Lung (tissue), 12 donors: ENCODE results near the gene DNAL4. TPM values are rescaled to one million over a fixed set of nuclear protein-coding genes. Genes with fewer than 3 reads are reported as not detected.

ENCODE experiments used
- ATAC-seq: fragments of 200-7000 bp; cut with Tn5 transposase; one replicate; pipeline ENCODE4 v1.9.1; 2020; ENCODE audit warnings: moderate number of reproducible peaks; ENCODE audit not compliant: insufficient read depth, low FRiP score
- DNase-seq, 3 donors: peaks; one replicate each; pipeline ENCODE4 v3.0.0-alpha.2; 2013 to 2017
- H3K27ac ChIP-seq, 2 donors: one replicate each; pipeline ENCODE4 v1.5.1; 2013; ENCODE audit warnings: mild to moderate bottlenecking in 2 of 2, moderate library complexity in 2 of 2, control low read depth in 1 of 2, inconsistent platforms in 1 of 2, low read depth in 1 of 2, low read length in 1 of 2
- H3K27me3 ChIP-seq, 3 donors: one replicate each; pipeline ENCODE4 v1.5.1; 2013; ENCODE audit warnings: low read length in 2 of 3; ENCODE audit not compliant: control insufficient read depth in 3 of 3, insufficient read depth in 3 of 3
- H3K36me3 ChIP-seq, 4 donors: one replicate each; pipeline ENCODE4 v1.5.1; 2013; ENCODE audit warnings: low read length in 4 of 4, mild to moderate bottlenecking in 1 of 4, moderate library complexity in 1 of 4; ENCODE audit not compliant: control insufficient read depth in 4 of 4, insufficient read depth in 4 of 4
- H3K4me1 ChIP-seq, 5 donors: one replicate each; pipeline ENCODE4 v1.5.1; 2013; ENCODE audit warnings: low read length in 5 of 5, mild to moderate bottlenecking in 2 of 5, moderate library complexity in 1 of 5; ENCODE audit not compliant: control insufficient read depth in 5 of 5, insufficient read depth in 5 of 5
- H3K4me3 ChIP-seq: one replicate; pipeline ENCODE4 v1.5.1; 2013; ENCODE audit warnings: mild to moderate bottlenecking, control low read depth, moderate library complexity
- H3K9ac ChIP-seq, 2 donors: one replicate each; pipeline ENCODE4 v1.5.1; 2013; ENCODE audit warnings: low read length in 2 of 2, control low read depth in 1 of 2; ENCODE audit not compliant: insufficient read depth in 1 of 2
- H3K9me3 ChIP-seq, 4 donors: one replicate each; pipeline ENCODE4 v1.5.1; 2013; ENCODE audit warnings: low read length in 3 of 4, mild to moderate bottlenecking in 1 of 4, moderate library complexity in 1 of 4; ENCODE audit not compliant: control insufficient read depth in 4 of 4, insufficient read depth in 3 of 4
- WGBS, 2 donors: extraction: QIAGEN DNeasy Blood & Tissue Kit; methylation state at CpG; one replicate each; pipeline ENCODE4 v1.1.7; 2013; 5-methylcytosine and 5-hydroxymethylcytosine counted together
- polyA plus RNA-seq, 2 donors: library from polyadenylated mRNA; stranded (reverse); fragments of 200-250 nt; gene quantifications; one replicate each; pipeline ENCODE4 v1.2.1, GENCODE V29; 2013
- total RNA-seq, 2 donors: library from RNA; depleted of rRNA in 1 of 2; stranded (reverse); fragments of >200 nt in 1 of 2; gene quantifications; one replicate each; pipeline ENCODE4 v1.2.1, GENCODE V29; 2014 to 2021
- TF ChIP-seq, protein P1 (sequence below): IDR thresholded peaks from 2 replicates; pipeline ENCODE4 v1.5.1; 2012; ENCODE audit warnings: mild to moderate bottlenecking; ENCODE audit errors: control extremely low read depth, extremely low read depth
- donor health status: control.
- donor health status: control.
- donor health status: Bipolar disorder and iron deficiency.
- donor health status: healthy.
- donor health status: DM: yes; HTN: yes; CAD: no.

DNAL4 gene
- total and polyA plus RNA-seq, 4 donors = 22.2 to 29.0 (median 26.3) TPM

DNA sequence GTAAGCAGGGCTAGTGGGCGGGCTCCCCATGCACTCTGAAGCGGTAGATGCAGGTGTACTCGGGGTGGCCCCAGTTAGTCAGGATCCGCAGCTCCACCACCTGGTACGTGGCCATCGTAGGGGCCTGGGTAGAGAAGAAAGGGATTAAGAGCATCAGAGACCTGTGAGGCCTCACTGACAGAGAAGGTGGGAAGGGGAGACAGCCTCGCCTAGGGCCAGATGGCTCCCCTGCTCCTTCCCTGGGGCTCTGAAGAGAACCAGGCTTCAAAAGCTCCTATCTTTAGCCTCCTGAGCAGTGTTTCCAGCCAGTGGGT lies 57.7 kb downstream of the DNAL4 start:
- Histone ChIP-seq H3K27me3 (no peaks in the 10 kb centered on the region), H3K9ac (no peak overlapping the region), H3K27ac (no peak overlapping the region), H3K4me1 (no peaks in the 10 kb centered on the region), H3K9me3 (no peaks in the 10 kb centered on the region), H3K4me3 (no peak overlapping the region), H3K36me3 (peaks cover 13 to 81% (median 46%) of the 10 kb centered on the region in 4 donors)
- 86 to 88% methylated on average over 7 of the region's 7 CpGs for WGBS, 2 donors
- TF ChIP-seq, protein P1, sequence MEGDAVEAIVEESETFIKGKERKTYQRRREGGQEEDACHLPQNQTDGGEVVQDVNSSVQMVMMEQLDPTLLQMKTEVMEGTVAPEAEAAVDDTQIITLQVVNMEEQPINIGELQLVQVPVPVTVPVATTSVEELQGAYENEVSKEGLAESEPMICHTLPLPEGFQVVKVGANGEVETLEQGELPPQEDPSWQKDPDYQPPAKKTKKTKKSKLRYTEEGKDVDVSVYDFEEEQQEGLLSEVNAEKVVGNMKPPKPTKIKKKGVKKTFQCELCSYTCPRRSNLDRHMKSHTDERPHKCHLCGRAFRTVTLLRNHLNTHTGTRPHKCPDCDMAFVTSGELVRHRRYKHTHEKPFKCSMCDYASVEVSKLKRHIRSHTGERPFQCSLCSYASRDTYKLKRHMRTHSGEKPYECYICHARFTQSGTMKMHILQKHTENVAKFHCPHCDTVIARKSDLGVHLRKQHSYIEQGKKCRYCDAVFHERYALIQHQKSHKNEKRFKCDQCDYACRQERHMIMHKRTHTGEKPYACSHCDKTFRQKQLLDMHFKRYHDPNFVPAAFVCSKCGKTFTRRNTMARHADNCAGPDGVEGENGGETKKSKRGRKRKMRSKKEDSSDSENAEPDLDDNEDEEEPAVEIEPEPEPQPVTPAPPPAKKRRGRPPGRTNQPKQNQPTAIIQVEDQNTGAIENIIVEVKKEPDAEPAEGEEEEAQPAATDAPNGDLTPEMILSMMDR = no peak
- ATAC-seq (no peak), DNase-seq (no peak)

DNA sequence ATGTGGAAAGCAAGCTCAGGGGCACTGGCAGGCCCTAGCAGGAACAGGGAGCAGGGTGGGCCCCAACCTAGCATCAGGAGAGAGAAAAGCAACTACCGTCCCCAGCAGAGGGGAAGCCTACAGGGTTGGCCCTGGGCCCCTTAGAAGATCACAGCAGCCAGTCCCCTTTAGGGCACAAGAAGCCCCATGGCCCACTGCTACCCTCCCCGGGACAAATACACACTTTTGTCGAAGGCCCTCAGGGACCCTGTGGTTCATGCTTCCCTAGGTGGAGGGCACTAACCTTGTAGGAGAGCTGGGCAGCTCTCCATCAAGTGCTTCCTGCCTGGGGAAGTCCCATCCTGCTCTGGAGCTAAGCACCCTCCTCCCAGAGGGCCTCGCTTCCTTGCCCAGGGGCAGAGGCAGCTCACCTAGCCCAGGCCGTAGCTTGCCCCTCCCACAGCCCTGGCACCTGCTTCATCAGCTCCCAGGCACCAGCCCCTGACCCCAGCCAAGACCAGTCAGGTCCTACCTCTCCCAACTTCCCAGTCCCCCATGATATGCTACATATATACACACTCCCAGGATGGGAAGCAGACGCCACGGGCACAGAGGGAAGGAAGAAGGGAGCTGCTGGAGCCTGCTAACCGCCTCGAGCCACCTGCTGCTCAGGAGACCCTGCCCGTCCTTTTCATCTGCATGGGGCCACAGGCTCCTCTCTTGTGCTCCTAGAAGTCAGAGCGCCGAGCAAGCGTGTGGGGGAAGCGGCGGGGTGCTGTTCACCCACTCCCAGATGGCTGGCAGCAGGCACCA lies 58.3 kb downstream of the DNAL4 start:
- no peak overlapping the region for H3K4me3 ChIP-seq
- no peaks in the 10 kb centered on the region for H3K27me3 ChIP-seq
- H3K9me3 ChIP-seq = no peaks in the 10 kb centered on the region
- 77 to 79% methylated on average over 15 of the region's 15 CpGs for WGBS, 2 donors
- H3K36me3 ChIP-seq = peaks cover 11 to 80% (median 42%) of the 10 kb centered on the region in 4 donors
- TF ChIP-seq, protein P1 = no peak
- no peaks in the 10 kb centered on the region for H3K4me1 ChIP-seq
- no peak overlapping the region for H3K9ac ChIP-seq
- peak overlapping the region in 1 of 2 donors; percentile 13 for H3K27ac ChIP-seq
- ATAC-seq = no peak
- no peak for DNase-seq

DNA sequence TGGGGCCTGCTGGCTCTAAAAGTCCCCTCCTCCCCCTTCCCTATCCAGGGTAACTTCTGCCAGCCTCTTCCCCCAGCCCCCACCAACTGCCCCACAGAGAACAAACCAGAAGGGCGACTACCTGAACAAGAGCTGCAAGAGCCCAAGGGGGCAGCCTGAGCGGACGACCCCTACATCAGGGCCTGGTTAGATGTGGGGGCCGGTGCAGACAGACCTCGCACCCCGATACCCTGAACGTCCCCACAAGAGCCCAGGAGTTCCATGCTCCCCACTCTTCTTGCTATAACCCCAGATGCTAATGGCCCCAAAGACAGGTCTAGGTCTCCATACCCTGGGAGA lies 58.8 kb downstream of the DNAL4 start:
- H3K36me3 ChIP-seq = peaks cover 7 to 80% (median 39%) of the 10 kb centered on the region in 4 donors
- DNase-seq = no peak

More for the DNA sequence above, 58.8 kb downstream of the DNAL4 start:
- no peak overlapping the region for H3K27ac ChIP-seq
- H3K4me1 ChIP-seq = no peaks in the 10 kb centered on the region
- WGBS, 2 donors = 91 to 95% methylated on average over 7 of the region's 7 CpGs
- no peak for ATAC-seq
- no peak overlapping the region for H3K4me3 ChIP-seq
- H3K9me3 ChIP-seq = no peaks in the 10 kb centered on the region
- no peak overlapping the region for H3K9ac ChIP-seq
- TF ChIP-seq, protein P1 = no peak
- no peaks in the 10 kb centered on the region for H3K27me3 ChIP-seq
